ENCODE data around the gene TBCD.

Gene TBCD

DNA sequence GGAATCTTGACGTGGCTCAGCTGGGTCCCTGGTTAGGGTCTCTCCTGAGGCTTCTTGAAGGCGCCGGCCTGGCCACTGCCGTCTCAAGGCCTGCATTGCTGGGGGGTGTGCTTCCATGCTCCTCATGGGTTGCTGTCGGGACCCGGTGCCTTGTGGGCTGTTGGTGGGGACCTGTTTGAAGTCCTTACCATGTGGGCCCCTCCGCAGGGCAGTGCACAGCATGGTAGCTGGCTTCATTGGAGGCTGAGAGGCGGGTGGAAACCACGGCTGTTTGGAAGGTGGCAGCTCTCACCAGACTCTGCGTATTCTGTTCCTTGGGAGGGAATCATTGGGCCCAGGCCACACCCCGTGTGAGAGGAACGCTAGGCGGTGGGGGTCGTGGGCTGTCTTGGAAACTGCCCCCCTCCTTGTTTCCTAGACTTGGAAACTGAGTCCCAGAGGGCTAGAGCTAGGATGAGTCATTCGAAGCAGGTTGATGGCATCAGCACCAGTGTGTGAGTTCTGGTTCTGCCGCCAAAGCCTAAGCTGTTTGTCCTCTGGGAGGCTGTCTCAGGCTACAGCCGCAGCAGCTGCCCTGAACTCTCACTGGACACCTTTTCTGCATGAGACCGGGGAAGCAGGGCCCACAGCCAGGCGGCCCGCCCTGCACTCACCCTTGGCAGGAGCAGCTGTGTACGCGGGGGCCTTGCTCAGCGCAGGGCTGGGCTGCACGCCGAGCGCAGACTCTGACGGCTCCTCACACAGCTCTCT is 52.8 kb downstream of the TBCD start:
- no peak for DNase-seq (ENCODE audit: low spot score)
- Histone ChIP-seq H3K36me3 (ENCODE audit: low read depth) (peaks cover 11% of the 10 kb centered on the region), H3K27ac (ENCODE audit: poor library complexity, severe bottlenecking) (no peak overlapping the region)

DNA sequence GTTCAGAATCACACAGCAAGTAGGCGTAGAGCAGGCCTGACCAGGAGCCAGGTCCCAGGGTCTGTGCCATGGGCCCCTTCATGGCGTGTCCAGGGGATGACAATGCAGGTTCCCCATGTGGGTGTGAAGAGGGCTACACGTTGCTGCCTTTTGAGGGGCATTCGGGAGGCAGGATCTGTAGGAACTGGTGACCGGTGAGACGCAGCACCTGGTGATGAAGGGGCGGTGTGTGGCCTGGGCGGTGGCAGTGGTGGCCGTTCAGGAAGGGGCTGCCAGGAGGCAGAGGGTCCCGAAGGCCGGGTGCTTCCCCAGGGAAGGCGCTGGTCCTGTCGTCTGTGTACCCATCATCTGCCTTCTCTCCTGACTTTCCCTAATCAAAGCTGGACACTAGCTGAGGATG is 53.4 kb downstream of the TBCD start:
- Histone ChIP-seq H3K9me3 (ENCODE audit: severe bottlenecking) (no peaks in the 10 kb centered on the region), H3K4me3 (ENCODE audit: severe bottlenecking) (no peak overlapping the region), H3K4me1 (ENCODE audit: insufficient read depth, poor library complexity, severe bottlenecking) (no peaks in the 10 kb centered on the region), H3K36me3 (ENCODE audit: low read depth) (peaks cover 14% of the 10 kb centered on the region), H3K27ac (ENCODE audit: poor library complexity, severe bottlenecking) (no peak overlapping the region), H3K27me3 (ENCODE audit: insufficient read depth, poor library complexity, severe bottlenecking) (no peaks in the 10 kb centered on the region)
- DNase-seq (ENCODE audit: low spot score) = no peak
- TF ChIP-seq, protein P1, sequence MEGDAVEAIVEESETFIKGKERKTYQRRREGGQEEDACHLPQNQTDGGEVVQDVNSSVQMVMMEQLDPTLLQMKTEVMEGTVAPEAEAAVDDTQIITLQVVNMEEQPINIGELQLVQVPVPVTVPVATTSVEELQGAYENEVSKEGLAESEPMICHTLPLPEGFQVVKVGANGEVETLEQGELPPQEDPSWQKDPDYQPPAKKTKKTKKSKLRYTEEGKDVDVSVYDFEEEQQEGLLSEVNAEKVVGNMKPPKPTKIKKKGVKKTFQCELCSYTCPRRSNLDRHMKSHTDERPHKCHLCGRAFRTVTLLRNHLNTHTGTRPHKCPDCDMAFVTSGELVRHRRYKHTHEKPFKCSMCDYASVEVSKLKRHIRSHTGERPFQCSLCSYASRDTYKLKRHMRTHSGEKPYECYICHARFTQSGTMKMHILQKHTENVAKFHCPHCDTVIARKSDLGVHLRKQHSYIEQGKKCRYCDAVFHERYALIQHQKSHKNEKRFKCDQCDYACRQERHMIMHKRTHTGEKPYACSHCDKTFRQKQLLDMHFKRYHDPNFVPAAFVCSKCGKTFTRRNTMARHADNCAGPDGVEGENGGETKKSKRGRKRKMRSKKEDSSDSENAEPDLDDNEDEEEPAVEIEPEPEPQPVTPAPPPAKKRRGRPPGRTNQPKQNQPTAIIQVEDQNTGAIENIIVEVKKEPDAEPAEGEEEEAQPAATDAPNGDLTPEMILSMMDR (IDR thresholded peaks at IDR 0.05; ENCODE audit: poor library complexity, severe bottlenecking) = no peak
- no peak for ATAC-seq (ENCODE audit: low read depth)

More for the DNA sequence above, 52.8 kb downstream of the TBCD start:
- ATAC-seq (ENCODE audit: low read depth) = no peak
- TF ChIP-seq, protein P1 (IDR thresholded peaks at IDR 0.05; ENCODE audit: poor library complexity, severe bottlenecking) = no peak
- no peaks in the 10 kb centered on the region for H3K27me3 ChIP-seq (ENCODE audit: insufficient read depth, poor library complexity, severe bottlenecking)
- no peak overlapping the region for H3K4me3 ChIP-seq (ENCODE audit: severe bottlenecking)
- no peaks in the 10 kb centered on the region for H3K4me1 ChIP-seq (ENCODE audit: insufficient read depth, poor library complexity, severe bottlenecking)
- H3K9me3 ChIP-seq (ENCODE audit: severe bottlenecking) = no peaks in the 10 kb centered on the region

DNA sequence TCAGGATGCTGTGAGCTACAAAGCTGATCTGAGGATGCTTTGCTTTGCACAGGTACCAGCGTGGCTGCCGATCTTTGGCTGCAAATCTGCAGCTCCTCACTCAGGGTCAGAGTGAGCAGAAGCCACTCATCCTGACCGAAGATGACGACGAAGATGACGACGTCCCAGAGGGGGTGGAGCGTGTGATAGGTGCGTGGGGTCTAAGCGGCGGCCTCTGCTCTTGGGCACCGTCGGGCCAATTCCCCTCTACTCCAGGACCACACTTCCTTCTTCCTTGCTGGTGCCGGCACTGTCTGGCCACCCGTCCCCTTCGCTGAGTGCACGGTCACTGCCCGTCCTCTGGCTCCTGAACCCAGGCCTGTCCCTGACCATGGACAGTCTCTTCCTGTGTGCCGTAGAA is 54.0 kb downstream of the TBCD start:
- DNase-seq (ENCODE audit: low spot score) = no peak
- H3K36me3 ChIP-seq (ENCODE audit: low read depth) = peaks cover 17% of the 10 kb centered on the region
- no peak overlapping the region for H3K27ac ChIP-seq (ENCODE audit: poor library complexity, severe bottlenecking)
- H3K9me3 ChIP-seq (ENCODE audit: severe bottlenecking) = no peaks in the 10 kb centered on the region
- TF ChIP-seq, protein P1 (IDR thresholded peaks at IDR 0.05; ENCODE audit: poor library complexity, severe bottlenecking) = no peak
- no peaks in the 10 kb centered on the region for H3K27me3 ChIP-seq (ENCODE audit: insufficient read depth, poor library complexity, severe bottlenecking)
- no peaks in the 10 kb centered on the region for H3K4me1 ChIP-seq (ENCODE audit: insufficient read depth, poor library complexity, severe bottlenecking)
- H3K4me3 ChIP-seq (ENCODE audit: severe bottlenecking) = no peak overlapping the region
- no peak for ATAC-seq (ENCODE audit: low read depth)

DNA sequence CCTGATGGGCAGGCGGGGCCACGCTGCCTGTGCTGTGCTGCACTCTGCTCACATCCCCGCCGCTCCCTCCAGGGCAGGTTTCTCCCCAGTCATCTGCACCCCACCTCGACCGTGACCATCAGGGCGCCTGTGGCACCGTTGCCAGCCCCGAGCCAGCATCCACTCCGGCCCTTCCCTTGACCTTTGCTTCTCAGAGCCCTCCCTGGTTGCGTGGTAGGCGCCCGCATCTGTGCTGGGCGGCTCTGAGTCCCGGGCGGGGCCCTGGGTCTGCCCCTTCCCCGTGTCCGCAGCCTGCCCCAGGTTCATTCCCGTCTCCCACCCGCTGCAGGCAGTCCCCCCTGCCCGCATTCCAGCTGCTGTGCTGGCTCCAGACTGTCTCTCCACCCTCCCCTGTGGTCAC is 54.8 kb downstream of the TBCD start:
- TF ChIP-seq, protein P1 (IDR thresholded peaks at IDR 0.05; ENCODE audit: poor library complexity, severe bottlenecking) = no peak
- Histone ChIP-seq H3K36me3 (ENCODE audit: low read depth) (peaks cover 23% of the 10 kb centered on the region), H3K9me3 (ENCODE audit: severe bottlenecking) (no peaks in the 10 kb centered on the region), H3K4me1 (ENCODE audit: insufficient read depth, poor library complexity, severe bottlenecking) (no peaks in the 10 kb centered on the region), H3K4me3 (ENCODE audit: severe bottlenecking) (no peak overlapping the region), H3K27ac (ENCODE audit: poor library complexity, severe bottlenecking) (no peak overlapping the region), H3K27me3 (ENCODE audit: insufficient read depth, poor library complexity, severe bottlenecking) (no peaks in the 10 kb centered on the region)
- DNase-seq (ENCODE audit: low spot score) (no peak), ATAC-seq (ENCODE audit: low read depth) (no peak)

DNA sequence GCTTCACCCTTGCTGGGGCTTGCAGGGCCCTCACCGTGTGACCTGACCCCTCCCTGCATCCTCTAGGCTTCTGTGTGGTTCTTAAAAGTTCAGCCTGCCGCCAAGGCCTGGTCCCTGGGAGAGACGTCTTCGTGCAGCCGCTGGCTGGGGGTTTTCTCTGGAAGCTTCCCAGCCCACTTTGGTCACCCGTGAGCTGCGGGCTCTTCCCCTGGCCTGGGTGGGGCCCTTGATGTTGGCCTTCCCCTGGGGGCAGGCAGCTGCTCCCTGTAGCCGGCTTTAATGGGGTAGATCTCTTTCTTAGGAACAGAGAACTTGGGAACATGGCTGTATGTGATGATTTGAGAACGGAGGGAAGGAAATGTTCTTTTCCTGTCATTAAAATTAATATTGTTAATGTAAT is 55.2 kb downstream of the TBCD start:
- Histone ChIP-seq H3K4me1 (ENCODE audit: insufficient read depth, poor library complexity, severe bottlenecking) (no peaks in the 10 kb centered on the region), H3K27ac (ENCODE audit: poor library complexity, severe bottlenecking) (no peak overlapping the region), H3K27me3 (ENCODE audit: insufficient read depth, poor library complexity, severe bottlenecking) (no peaks in the 10 kb centered on the region), H3K36me3 (ENCODE audit: low read depth) (peaks cover 23% of the 10 kb centered on the region), H3K4me3 (ENCODE audit: severe bottlenecking) (no peak overlapping the region), H3K9me3 (ENCODE audit: severe bottlenecking) (no peaks in the 10 kb centered on the region)
- ATAC-seq (ENCODE audit: low read depth) = no peak
- DNase-seq (ENCODE audit: low spot score) = no peak
- TF ChIP-seq, protein P1 (IDR thresholded peaks at IDR 0.05; ENCODE audit: poor library complexity, severe bottlenecking) = no peak

All from RWPE2 (cell line).